ENCODE measurements around the gene E2F4.
A peak's percentile ranks its signal among the peaks of the same experiment; 100 is the strongest.

The E2F4 gene

DNA sequence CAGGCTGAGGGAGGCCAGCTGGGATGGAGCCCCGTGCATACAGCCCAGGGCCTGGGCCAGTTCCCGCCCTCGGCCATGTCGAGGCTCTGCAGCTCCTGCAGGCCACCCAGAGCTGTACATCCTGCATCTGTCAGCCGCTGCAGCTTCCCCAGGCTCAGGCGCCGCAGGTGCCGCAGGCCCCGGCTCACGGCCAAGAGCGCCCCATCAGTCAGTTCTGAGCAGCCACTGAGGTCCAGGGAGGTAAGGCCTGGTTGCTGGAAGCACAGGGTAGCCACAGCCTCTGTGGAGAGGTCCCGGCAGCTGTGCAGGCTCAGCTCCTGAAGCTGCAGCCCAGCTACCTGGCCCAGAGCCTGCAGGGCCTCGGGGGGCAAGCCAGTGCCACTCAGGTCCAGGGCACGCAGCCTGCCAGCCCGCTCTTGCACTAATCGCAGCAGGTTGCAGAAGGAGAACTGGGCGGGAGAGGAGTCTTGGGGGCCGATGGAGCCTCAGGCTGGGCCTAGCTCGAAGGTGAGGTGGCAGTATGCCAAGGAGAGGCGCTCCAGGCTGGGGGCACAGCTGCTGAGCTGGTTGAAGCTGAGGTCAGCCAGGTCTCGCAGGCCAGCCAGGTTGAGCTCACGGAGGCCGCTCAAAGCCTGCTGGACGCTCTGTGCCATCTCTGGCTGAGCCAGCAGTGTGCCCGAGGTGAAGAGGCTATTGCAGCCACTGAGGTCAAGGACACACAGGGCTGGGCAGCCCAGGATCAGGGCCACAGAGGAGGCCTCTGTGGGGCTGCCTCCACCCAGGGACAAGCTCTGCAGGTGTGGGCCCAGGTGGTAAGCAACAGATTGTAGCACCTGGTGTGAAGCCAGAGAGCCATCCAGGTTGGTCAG is 18.3 kb downstream of the E2F4 start:
- no peak overlapping the region for H3K27ac ChIP-seq (ENCODE audit: insufficient read depth, low read depth, low read length, poor library complexity, severe bottlenecking)
- H3K36me3 ChIP-seq (ENCODE audit: control insufficient read depth, insufficient read depth, low read length), result no peaks in the 10 kb centered on the region
- no peaks in the 10 kb centered on the region for H3K27me3 ChIP-seq (ENCODE audit: control insufficient read depth, insufficient read depth, low read length, poor library complexity, severe bottlenecking)
- peaks cover 15% of the 10 kb centered on the region for H3K4me1 ChIP-seq (ENCODE audit: control insufficient read depth, insufficient read depth, low read length)
- no peaks in the 10 kb centered on the region for H3K9me3 ChIP-seq (ENCODE audit: control insufficient read depth, low read length)
- H3K4me3 ChIP-seq (ENCODE audit: insufficient read depth, low read depth, low read length), result no peak overlapping the region
- 91 to 92% methylated on average over 25 of the region's 25 CpGs for WGBS, 2 experiments

DNA sequence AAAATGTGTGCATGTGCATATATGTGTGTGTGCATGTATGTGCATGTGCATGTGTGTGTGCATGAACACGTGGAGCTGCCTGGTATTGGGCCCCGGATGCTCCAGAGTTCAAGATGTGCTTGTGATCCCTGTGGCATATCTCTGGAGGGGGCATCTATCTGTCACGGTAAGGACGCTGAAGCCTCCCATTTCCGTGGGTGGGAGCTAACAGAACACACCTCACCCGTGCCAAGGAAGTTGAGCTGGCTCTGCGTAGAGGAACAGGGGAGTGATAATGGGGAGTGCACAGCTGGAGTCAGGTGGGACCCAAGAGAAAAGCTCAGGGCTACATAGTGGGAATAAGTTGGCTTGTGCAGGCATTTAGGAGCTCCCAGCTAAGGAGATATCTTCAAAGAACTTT is 19.7 kb downstream of the E2F4 start:
- WGBS, 2 experiments, result 84 to 87% methylated on average over 7 of the region's 7 CpGs
- Histone ChIP-seq H3K27me3 (ENCODE audit: control insufficient read depth, insufficient read depth, low read length, poor library complexity, severe bottlenecking) (no peaks in the 10 kb centered on the region), H3K27ac (ENCODE audit: insufficient read depth, low read depth, low read length, poor library complexity, severe bottlenecking) (no peak overlapping the region), H3K9me3 (ENCODE audit: control insufficient read depth, low read length) (no peaks in the 10 kb centered on the region), H3K36me3 (ENCODE audit: control insufficient read depth, insufficient read depth, low read length) (no peaks in the 10 kb centered on the region), H3K4me3 (ENCODE audit: insufficient read depth, low read depth, low read length) (no peak overlapping the region), H3K4me1 (ENCODE audit: control insufficient read depth, insufficient read depth, low read length) (peaks cover 11% of the 10 kb centered on the region)

DNA sequence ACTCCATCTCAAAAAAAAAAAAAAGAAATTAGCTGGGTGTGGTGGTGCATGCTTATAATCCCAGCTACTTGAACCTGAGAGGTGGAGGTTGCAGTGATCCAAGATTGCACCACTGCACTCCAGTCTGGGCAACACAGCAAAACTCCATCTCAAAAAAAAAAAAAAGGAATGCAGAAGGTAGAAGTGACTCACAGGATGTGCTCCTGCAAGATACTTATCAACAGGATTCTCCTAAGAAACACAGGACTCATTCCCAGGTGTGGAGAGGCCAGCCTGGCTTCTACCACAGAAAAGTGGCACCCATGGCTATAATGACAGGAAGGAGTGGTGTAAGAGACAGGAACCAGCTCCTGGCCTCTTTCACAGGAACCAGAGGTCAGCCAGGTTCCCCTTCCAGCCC is 20.8 kb downstream of the E2F4 start:
- Histone ChIP-seq H3K4me3 (ENCODE audit: insufficient read depth, low read depth, low read length) (no peak overlapping the region), H3K36me3 (ENCODE audit: control insufficient read depth, insufficient read depth, low read length) (no peaks in the 10 kb centered on the region), H3K27ac (ENCODE audit: insufficient read depth, low read depth, low read length, poor library complexity, severe bottlenecking) (no peak overlapping the region), H3K4me1 (ENCODE audit: control insufficient read depth, insufficient read depth, low read length) (no peaks in the 10 kb centered on the region), H3K9me3 (ENCODE audit: control insufficient read depth, low read length) (no peaks in the 10 kb centered on the region), H3K27me3 (ENCODE audit: control insufficient read depth, insufficient read depth, low read length, poor library complexity, severe bottlenecking) (no peaks in the 10 kb centered on the region)

DNA sequence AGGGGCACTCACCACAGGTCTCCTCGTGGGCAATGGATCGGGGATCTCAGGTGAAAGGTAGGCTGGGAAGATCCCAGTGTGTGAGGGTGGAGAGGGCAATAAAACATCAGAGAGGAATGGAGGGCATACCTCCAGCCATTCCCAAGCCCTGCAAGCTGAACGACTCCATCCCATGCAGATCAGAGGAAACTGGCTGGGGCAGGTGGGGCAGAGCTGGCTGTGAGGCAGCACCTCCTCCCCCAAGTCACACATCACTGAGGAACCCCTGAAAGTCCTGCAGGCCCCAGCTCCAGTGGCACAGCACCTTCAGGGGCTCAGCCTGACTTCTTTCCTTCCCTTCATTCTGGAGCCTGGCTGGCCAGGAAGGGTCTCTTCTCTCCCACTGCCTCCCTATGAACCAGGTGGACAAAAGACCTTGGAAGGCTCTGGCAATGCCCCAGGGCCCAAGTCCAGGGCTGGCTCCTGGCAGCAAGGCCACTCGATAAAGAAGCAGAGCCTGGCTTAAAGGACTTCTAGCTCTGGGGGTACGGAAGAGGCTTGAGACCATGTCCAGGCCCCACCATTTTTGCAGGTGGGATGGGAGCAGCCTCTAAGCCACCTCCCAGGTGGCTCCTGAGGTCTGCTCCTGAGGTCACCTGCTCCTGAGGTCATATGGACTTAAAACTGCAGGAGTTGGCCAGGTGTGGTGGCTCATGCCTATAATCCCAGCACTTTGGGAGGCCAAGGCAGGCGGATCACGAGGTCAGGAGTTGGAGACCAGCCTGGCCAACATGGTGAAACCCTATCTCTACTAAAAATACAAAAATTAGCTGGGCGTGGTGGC is 21.5 kb downstream of the E2F4 start:
- no peak overlapping the region for H3K4me3 ChIP-seq (ENCODE audit: insufficient read depth, low read depth, low read length)
- WGBS, 2 experiments, result 86 to 89% methylated on average over 8 of the region's 8 CpGs

DNA sequence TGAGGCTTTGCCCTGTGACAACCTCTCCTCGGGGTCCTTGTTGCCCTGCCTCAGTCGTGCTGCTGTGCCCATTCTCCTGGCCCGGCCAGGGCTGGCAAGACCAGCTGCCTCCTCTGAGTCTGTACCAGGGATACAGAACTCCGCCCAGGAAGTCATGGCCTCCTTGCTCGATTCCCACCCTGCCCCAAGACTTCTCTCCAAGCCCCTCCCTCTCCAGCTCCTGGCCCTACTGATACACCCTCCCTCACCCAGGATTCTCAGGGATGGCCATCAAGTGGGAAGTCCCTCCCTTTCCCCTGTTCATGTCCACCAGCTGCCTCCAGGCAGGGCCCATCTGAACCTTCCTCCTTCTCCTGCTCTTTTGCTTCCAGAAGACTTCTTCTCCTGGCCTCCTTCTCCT is 23.8 kb downstream of the E2F4 start:
- Histone ChIP-seq H3K36me3 (ENCODE audit: control insufficient read depth, insufficient read depth, low read length) (no peaks in the 10 kb centered on the region), H3K4me3 (ENCODE audit: insufficient read depth, low read depth, low read length) (no peak overlapping the region), H3K27ac (ENCODE audit: insufficient read depth, low read depth, low read length, poor library complexity, severe bottlenecking) (no peak overlapping the region), H3K4me1 (ENCODE audit: control insufficient read depth, insufficient read depth, low read length) (no peaks in the 10 kb centered on the region), H3K9me3 (ENCODE audit: control insufficient read depth, low read length) (no peaks in the 10 kb centered on the region), H3K27me3 (ENCODE audit: control insufficient read depth, insufficient read depth, low read length, poor library complexity, severe bottlenecking) (no peaks in the 10 kb centered on the region)
- WGBS, 2 experiments, result 77% methylated on average over 5 of the region's 5 CpGs

More for the DNA sequence above, 21.5 kb downstream of the E2F4 start:
- Histone ChIP-seq H3K36me3 (ENCODE audit: control insufficient read depth, insufficient read depth, low read length) (no peaks in the 10 kb centered on the region), H3K9me3 (ENCODE audit: control insufficient read depth, low read length) (no peaks in the 10 kb centered on the region), H3K27ac (ENCODE audit: insufficient read depth, low read depth, low read length, poor library complexity, severe bottlenecking) (no peak overlapping the region), H3K27me3 (ENCODE audit: control insufficient read depth, insufficient read depth, low read length, poor library complexity, severe bottlenecking) (no peaks in the 10 kb centered on the region), H3K4me1 (ENCODE audit: control insufficient read depth, insufficient read depth, low read length) (no peaks in the 10 kb centered on the region)

DNA sequence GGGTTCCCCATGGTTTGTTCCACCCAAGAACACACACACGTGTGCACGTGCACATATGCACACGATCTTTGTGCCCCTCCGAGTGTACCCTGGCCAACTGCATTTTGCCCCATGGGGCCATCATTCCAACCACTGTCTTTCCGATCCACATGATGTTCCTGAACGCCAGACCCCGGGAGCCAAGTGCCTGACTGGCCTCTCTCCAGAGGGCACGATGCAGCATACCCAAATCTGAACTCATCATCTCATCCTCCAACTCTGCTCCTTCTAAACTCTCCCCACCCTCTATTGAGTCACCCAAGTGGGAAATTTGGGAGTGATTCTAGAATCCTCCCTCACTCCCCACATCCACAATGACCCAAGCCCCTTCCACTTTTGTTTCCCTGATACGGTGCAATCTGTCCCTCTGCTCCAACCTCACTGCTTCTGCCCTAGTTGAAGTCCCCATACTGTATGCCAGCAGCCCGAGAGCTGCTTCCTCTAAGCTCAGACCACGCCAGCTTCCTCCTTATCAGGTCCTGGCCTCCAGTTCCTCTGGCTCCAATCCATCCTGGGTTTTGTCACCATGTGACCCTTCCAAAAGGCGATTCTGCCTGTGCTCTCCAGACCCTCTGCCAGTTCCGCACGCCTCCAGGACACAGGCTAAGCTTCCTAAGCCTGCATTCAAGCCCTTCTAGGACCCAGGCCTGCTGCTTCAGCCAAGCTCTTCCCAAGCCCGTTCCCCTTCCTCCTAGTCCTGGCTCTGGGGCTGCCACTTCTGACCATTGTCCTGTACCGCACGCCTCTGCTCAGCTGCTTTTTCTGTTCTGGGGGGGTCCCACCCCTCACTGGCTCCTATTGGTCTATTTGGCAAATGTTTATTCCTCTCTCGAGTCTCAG is 24.9 kb downstream of the E2F4 start:
- H3K36me3 ChIP-seq (ENCODE audit: control insufficient read depth, insufficient read depth, low read length), result no peaks in the 10 kb centered on the region
- H3K4me1 ChIP-seq (ENCODE audit: control insufficient read depth, insufficient read depth, low read length), result no peaks in the 10 kb centered on the region
- no peak overlapping the region for H3K4me3 ChIP-seq (ENCODE audit: insufficient read depth, low read depth, low read length)
- H3K27me3 ChIP-seq (ENCODE audit: control insufficient read depth, insufficient read depth, low read length, poor library complexity, severe bottlenecking), result no peaks in the 10 kb centered on the region
- H3K27ac ChIP-seq (ENCODE audit: insufficient read depth, low read depth, low read length, poor library complexity, severe bottlenecking), result no peak overlapping the region
- 89% methylated on average over 18 of the region's 18 CpGs for WGBS, 2 experiments
- no peaks in the 10 kb centered on the region for H3K9me3 ChIP-seq (ENCODE audit: control insufficient read depth, low read length)

DNA sequence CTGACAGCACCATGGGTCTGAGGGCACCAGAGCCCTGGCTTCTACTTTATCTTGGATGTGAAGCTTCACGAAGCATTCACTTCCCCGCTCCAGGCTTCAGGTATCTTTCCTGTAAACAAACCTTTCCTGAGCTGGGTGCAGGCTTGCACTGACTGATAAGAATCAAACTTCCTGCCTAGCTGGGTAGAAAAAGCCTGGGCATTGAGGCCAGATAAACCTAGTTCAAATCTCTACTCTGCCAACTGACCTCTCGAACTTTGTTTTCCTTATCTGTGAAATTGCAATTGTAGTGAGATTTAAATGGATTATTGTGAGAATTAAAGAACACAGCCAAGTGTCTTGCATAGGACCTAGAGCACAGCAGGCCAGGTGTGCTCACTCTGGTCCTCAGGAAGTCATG is 32.0 kb downstream of the E2F4 start:
- H3K36me3 ChIP-seq (ENCODE audit: control insufficient read depth, insufficient read depth, low read length), result peaks cover 8% of the 10 kb centered on the region
- no peaks in the 10 kb centered on the region for H3K9me3 ChIP-seq (ENCODE audit: control insufficient read depth, low read length)
- 92 to 93% methylated on average over 3 of the region's 3 CpGs for WGBS, 2 experiments
- H3K4me1 ChIP-seq (ENCODE audit: control insufficient read depth, insufficient read depth, low read length), result peaks cover 6% of the 10 kb centered on the region
- H3K27ac ChIP-seq (ENCODE audit: insufficient read depth, low read depth, low read length, poor library complexity, severe bottlenecking), result no peak overlapping the region
- no peaks in the 10 kb centered on the region for H3K27me3 ChIP-seq (ENCODE audit: control insufficient read depth, insufficient read depth, low read length, poor library complexity, severe bottlenecking)
- H3K4me3 ChIP-seq (ENCODE audit: insufficient read depth, low read depth, low read length), result no peak overlapping the region

DNA sequence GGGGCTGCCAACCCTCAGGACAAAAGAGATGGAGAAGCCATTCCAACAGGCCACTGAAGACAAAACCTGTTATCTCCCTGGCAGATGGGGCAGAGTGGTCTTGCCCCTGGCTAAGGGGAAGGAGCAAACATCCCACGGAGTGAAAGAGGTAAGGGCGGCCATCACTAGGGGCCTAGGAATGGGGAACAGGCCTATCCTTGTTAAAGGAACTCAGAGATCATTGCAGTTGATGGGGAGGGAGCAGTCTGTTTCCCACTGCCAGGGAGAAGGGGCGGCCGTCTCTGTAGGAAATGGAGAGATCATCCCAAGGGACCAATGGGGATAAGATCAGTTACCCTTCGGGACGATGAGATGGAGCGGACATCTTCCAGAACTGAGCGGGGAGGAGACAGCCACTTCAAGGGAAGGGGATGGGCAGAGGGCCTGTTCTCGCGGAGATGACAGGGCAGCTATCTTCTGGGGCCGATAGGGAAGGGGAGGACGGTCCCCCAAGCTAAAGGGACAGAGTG is 34.4 kb downstream of the E2F4 start:
- no peak overlapping the region for H3K27ac ChIP-seq (ENCODE audit: insufficient read depth, low read depth, low read length, poor library complexity, severe bottlenecking)
- no peaks in the 10 kb centered on the region for H3K27me3 ChIP-seq (ENCODE audit: control insufficient read depth, insufficient read depth, low read length, poor library complexity, severe bottlenecking)
- peaks cover 9% of the 10 kb centered on the region for H3K36me3 ChIP-seq (ENCODE audit: control insufficient read depth, insufficient read depth, low read length)
- H3K9me3 ChIP-seq (ENCODE audit: control insufficient read depth, low read length), result no peaks in the 10 kb centered on the region
- peaks cover 6% of the 10 kb centered on the region for H3K4me1 ChIP-seq (ENCODE audit: control insufficient read depth, insufficient read depth, low read length)
- peak overlapping the region; percentile 100 for H3K4me3 ChIP-seq (ENCODE audit: insufficient read depth, low read depth, low read length)
- 15% methylated on average over 12 of the region's 12 CpGs for WGBS, 2 experiments

DNA sequence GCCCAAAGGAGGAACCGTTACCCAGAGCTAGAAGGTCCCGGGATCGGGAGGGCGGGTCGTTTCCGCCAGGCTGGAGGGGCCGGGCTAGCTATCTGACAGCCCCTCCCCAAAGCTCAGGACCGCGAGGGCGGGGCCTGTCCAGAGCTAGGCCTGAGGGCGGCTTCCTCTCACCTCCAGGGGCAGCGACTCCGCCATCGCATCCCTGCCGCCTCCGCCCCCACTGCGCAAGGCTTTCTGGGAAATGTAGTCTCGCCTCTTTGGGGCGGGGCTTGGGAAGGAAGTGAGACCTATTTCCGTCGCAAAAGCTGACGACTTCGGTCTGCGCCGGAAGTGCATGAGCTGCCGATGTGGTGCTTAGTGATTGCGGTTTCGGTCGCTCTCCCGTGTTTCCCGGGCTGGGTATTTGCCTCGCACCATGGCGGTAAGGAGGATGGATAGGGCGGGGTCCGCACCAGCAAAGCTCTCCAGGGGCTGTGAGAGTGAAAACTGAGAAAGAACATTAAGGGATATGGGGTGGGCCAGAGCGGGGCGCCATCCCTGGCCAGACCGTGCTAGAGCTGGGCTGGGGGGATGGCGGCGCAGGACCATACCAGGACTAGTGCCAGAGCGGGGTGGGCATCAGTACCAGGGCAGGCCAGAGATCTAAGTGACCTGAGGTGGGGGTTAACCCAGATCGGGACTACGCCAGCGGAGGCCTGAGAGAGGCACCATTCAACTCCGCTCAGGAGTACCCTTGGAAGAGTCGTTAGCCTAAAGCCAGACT is 35.0 kb downstream of the E2F4 start, which contains the start of gene TMEM208:
TMEM208 (plus strand) TSS at position 327 of the 763 bp plus-strand sequence; CDS start at position 416, 89 bp downstream.
- H3K27me3 ChIP-seq (ENCODE audit: control insufficient read depth, insufficient read depth, low read length, poor library complexity, severe bottlenecking), result no peaks in the 10 kb centered on the region
- peak within 1 kb of the TSS; percentile 100 for H3K4me3 ChIP-seq (ENCODE audit: insufficient read depth, low read depth, low read length)
- peaks cover 9% of the 10 kb centered on the region for H3K36me3 ChIP-seq (ENCODE audit: control insufficient read depth, insufficient read depth, low read length)
- peaks cover 6% of the 10 kb centered on the region for H3K4me1 ChIP-seq (ENCODE audit: control insufficient read depth, insufficient read depth, low read length)
- H3K27ac ChIP-seq (ENCODE audit: insufficient read depth, low read depth, low read length, poor library complexity, severe bottlenecking), result no peak within 1 kb of the TSS
- 1 to 2% methylated on average over 46 of the region's 46 CpGs for WGBS, 2 experiments
- H3K9me3 ChIP-seq (ENCODE audit: control insufficient read depth, low read length), result no peaks in the 10 kb centered on the region

Measured in ectodermal cell (in vitro differentiated cells).